Large intestine (tissue), 3 donors: ENCODE measurements around the gene TBC1D5. TPM values are rescaled to one million over a fixed set of nuclear protein-coding genes. Genes with fewer than 3 reads are reported as not detected.
"Not testable (repeated sequence)": the region's sequence is repeated elsewhere in the genome, so short reads cannot be mapped to it uniquely, and the experiment has no call there.

Source experiments
- DNase-seq, 2 donors: peaks; one replicate each; pipeline versions ENCODE4 v3.0.0 to v3.0.0-alpha.2; 2013
- H3K27ac ChIP-seq: one replicate; pipeline ENCODE4 v1.5.1; 2013; ENCODE audit warnings: low read length
- H3K27me3 ChIP-seq: 2 replicates; pipeline ENCODE4 v1.6.1; 2013; ENCODE audit warnings: low read length; ENCODE audit not compliant: control insufficient read depth, insufficient read depth
- H3K36me3 ChIP-seq: 2 replicates; pipeline ENCODE4 v1.6.1; 2013; ENCODE audit warnings: low read length; ENCODE audit not compliant: control insufficient read depth, insufficient read depth
- H3K4me1 ChIP-seq: one replicate; pipeline ENCODE4 v1.6.1; 2013; ENCODE audit warnings: low read length; ENCODE audit not compliant: control insufficient read depth, insufficient read depth
- H3K4me3 ChIP-seq: one replicate; pipeline ENCODE4 v1.5.1; 2013; ENCODE audit warnings: low read length
- H3K9me3 ChIP-seq: one replicate; pipeline ENCODE4 v1.6.1; 2013; ENCODE audit warnings: mild to moderate bottlenecking, low read depth, low read length, moderate library complexity; ENCODE audit not compliant: control insufficient read depth
- WGBS: methylation state at CpG from one replicate; pipeline ENCODE4 v1.1.5; 2013; ENCODE audit warnings: low lambda C conversion rate; ENCODE audit not compliant: insufficient coverage; 5-methylcytosine and 5-hydroxymethylcytosine counted together
- polyA plus RNA-seq: library from polyadenylated mRNA; unstranded; fragments of 120-200 nt; gene quantifications from one replicate; pipeline ENCODE4 v1.2.1, GENCODE V29; 2013

The TBC1D5 gene
- polyA plus RNA-seq, 1 donor = 35.7 TPM

- no peaks in the 10 kb centered on the region for H3K36me3 ChIP-seq
- H3K9me3 ChIP-seq = peaks cover 2% of the 10 kb centered on the region
- WGBS = no CpG with 5 or more reads among the region's 1 CpG
- H3K4me1 ChIP-seq = no peaks in the 10 kb centered on the region
- no peak overlapping the region for H3K4me3 ChIP-seq
- no peak overlapping the region for H3K27ac ChIP-seq
- H3K27me3 ChIP-seq = no peaks in the 10 kb centered on the region
- DNase-seq = no peak
These were observed 55.8 kb downstream of the TBC1D5 start for GRCh38 chr3:17686613-17687012.

- no peak overlapping the region for H3K4me3 ChIP-seq
- no peak overlapping the region for H3K27ac ChIP-seq
- no peaks in the 10 kb centered on the region for H3K36me3 ChIP-seq
- 71% methylated on average over 1 of the region's 4 CpGs for WGBS
- H3K4me1 ChIP-seq = no peaks in the 10 kb centered on the region
- H3K27me3 ChIP-seq = no peaks in the 10 kb centered on the region
- no peak for DNase-seq
- peaks cover 2% of the 10 kb centered on the region for H3K9me3 ChIP-seq
These were observed 58.8 kb downstream of the TBC1D5 start for GRCh38 chr3:17683542-17684207.

GRCh38 chr3:17680530-17680929 is 61.9 kb downstream of the TBC1D5 start:
- Histone ChIP-seq H3K27ac (no peak overlapping the region), H3K4me3 (no peak overlapping the region), H3K36me3 (no peaks in the 10 kb centered on the region), H3K4me1 (no peaks in the 10 kb centered on the region), H3K9me3 (no peaks in the 10 kb centered on the region), H3K27me3 (no peaks in the 10 kb centered on the region)
- no peak for DNase-seq

GRCh38 chr3:17678116-17678741 is 64.2 kb downstream of the TBC1D5 start:
- H3K27me3 ChIP-seq = no peaks in the 10 kb centered on the region
- H3K4me3 ChIP-seq = no peak overlapping the region
- no peak for DNase-seq
- H3K9me3 ChIP-seq = no peaks in the 10 kb centered on the region
- no peaks in the 10 kb centered on the region for H3K36me3 ChIP-seq
- H3K4me1 ChIP-seq = no peaks in the 10 kb centered on the region
- H3K27ac ChIP-seq = no peak overlapping the region

- no peaks in the 10 kb centered on the region for H3K4me1 ChIP-seq
- no peaks in the 10 kb centered on the region for H3K27me3 ChIP-seq
- H3K27ac ChIP-seq = no peak overlapping the region
- 100% methylated on average over 1 of the region's 2 CpGs for WGBS
- H3K9me3 ChIP-seq = no peaks in the 10 kb centered on the region
- H3K4me3 ChIP-seq = no peak overlapping the region
- no peak for DNase-seq
- no peaks in the 10 kb centered on the region for H3K36me3 ChIP-seq
These were observed 68.2 kb downstream of the TBC1D5 start for GRCh38 chr3:17674082-17674686.

- DNase-seq = no peak
- 89% methylated on average over 1 of the region's 3 CpGs for WGBS
- no peak overlapping the region for H3K27ac ChIP-seq
- H3K4me1 ChIP-seq = no peaks in the 10 kb centered on the region
- H3K4me3 ChIP-seq = no peak overlapping the region
- no peaks in the 10 kb centered on the region for H3K36me3 ChIP-seq
- H3K9me3 ChIP-seq = no peaks in the 10 kb centered on the region
- H3K27me3 ChIP-seq = no peaks in the 10 kb centered on the region
These were observed 69.9 kb downstream of the TBC1D5 start for GRCh38 chr3:17672506-17672905.

GRCh38 chr3:17670749-17671148 is 71.7 kb downstream of the TBC1D5 start:
- WGBS = 53% methylated on average over 2 of the region's 3 CpGs
- Histone ChIP-seq H3K27me3 (no peaks in the 10 kb centered on the region), H3K4me3 (no peak overlapping the region), H3K9me3 (no peaks in the 10 kb centered on the region), H3K4me1 (no peaks in the 10 kb centered on the region), H3K27ac (no peak overlapping the region), H3K36me3 (no peaks in the 10 kb centered on the region)
- DNase-seq = no peak

GRCh38 chr3:17664923-17665322 is 77.5 kb downstream of the TBC1D5 start:
- no peaks in the 10 kb centered on the region for H3K4me1 ChIP-seq
- WGBS = 100% methylated on average over 2 of the region's 3 CpGs
- no peak overlapping the region for H3K4me3 ChIP-seq
- no peaks in the 10 kb centered on the region for H3K9me3 ChIP-seq
- H3K36me3 ChIP-seq = no peaks in the 10 kb centered on the region
- H3K27ac ChIP-seq = no peak overlapping the region
- DNase-seq = no peak
- H3K27me3 ChIP-seq = no peaks in the 10 kb centered on the region

GRCh38 chr3:17656264-17656663 is 86.2 kb downstream of the TBC1D5 start:
- WGBS = 100% methylated on average over 1 of the region's 1 CpG
- no peaks in the 10 kb centered on the region for H3K4me1 ChIP-seq
- H3K4me3 ChIP-seq = no peak overlapping the region
- no peaks in the 10 kb centered on the region for H3K36me3 ChIP-seq
- no peaks in the 10 kb centered on the region for H3K27me3 ChIP-seq
- no peaks in the 10 kb centered on the region for H3K9me3 ChIP-seq
- H3K27ac ChIP-seq = no peak overlapping the region
- no peak for DNase-seq

GRCh38 chr3:17655743-17656142 is 86.7 kb downstream of the TBC1D5 start:
- WGBS = 0% methylated on average over 1 of the region's 2 CpGs
- Histone ChIP-seq H3K27ac (no peak overlapping the region), H3K27me3 (no peaks in the 10 kb centered on the region), H3K4me3 (no peak overlapping the region), H3K36me3 (no peaks in the 10 kb centered on the region), H3K9me3 (no peaks in the 10 kb centered on the region), H3K4me1 (no peaks in the 10 kb centered on the region)
- no peak for DNase-seq

GRCh38 chr3:17649748-17650147 is 92.7 kb downstream of the TBC1D5 start:
- H3K9me3 ChIP-seq, H3K36me3 ChIP-seq, H3K4me1 ChIP-seq, DNase-seq, H3K4me3 ChIP-seq, H3K27me3 ChIP-seq, H3K27ac ChIP-seq: not testable (repeated sequence)
- 100% methylated on average over 2 of the region's 4 CpGs for WGBS
